ENCODE measurements around the gene NTHL1. TPM values are rescaled to one million over a fixed set of nuclear protein-coding genes. Genes with fewer than 3 reads are reported as not detected.

NTHL1 gene
- total RNA-seq, 1 experiment from 2014 or later = 93.3 TPM

GRCh38 chr16:1990101-1990350 is 57.6 kb downstream of the NTHL1 start:
- CTCF ChIA-PET = interaction anchor here (0.8 to 6.4 kb wide), 5 partner anchors 10 to 150 kb away, joined by 3 to 59 read pairs (median 5); no protein-coding TSS in a partner anchor
- Mint-ChIP-seq H3K4me1 (peaks cover 20% of the 10 kb centered on the region), H3K4me3 (no peak overlapping the region), H3K36me3 (peaks cover 5% of the 10 kb centered on the region; the same call in 1 of the 2 replicates), H3K27ac (no peak overlapping the region), H3K9me3 (no peaks in the 10 kb centered on the region), H3K27me3 (ENCODE audit: low read depth) (peaks cover 24% of the 10 kb centered on the region)
- DNase-seq (ENCODE audit: low spot score) (no peak), ATAC-seq (peak; percentile 4; the same call in 1 of the 2 replicates)
- POLR2A ChIA-PET = no interaction called here
- TF ChIP-seq FOXJ3 (CRISPR knock-in tag; IDR thresholded peaks at IDR 0.05; ENCODE audit: borderline replicate concordance) = no peak
- no peak for TF ChIP-seq AFF4 (CRISPR knock-in tag; IDR thresholded peaks at IDR 0.05; ENCODE audit: borderline replicate concordance)
- TF ChIP-seq GABPB1 (CRISPR knock-in tag; IDR thresholded peaks at IDR 0.05) = no peak
- TF ChIP-seq GRHL2 (CRISPR knock-in tag; IDR thresholded peaks at IDR 0.05; ENCODE audit: insufficient replicate concordance, severe bottlenecking) = no peak
- TF ChIP-seq ATF2 (CRISPR knock-in tag; IDR thresholded peaks at IDR 0.05; ENCODE audit: borderline replicate concordance, low read depth) = no peak
- no peak for TF ChIP-seq MLX (CRISPR knock-in tag; IDR thresholded peaks at IDR 0.05)
- TF ChIP-seq SP1 (CRISPR knock-in tag; conservative IDR thresholded peaks at IDR 0.05) = no peak
- no peak for TF ChIP-seq ZNF219 (CRISPR knock-in tag; IDR thresholded peaks at IDR 0.05; ENCODE audit: borderline replicate concordance)
- no peak for TF ChIP-seq CDX4 (CRISPR knock-in tag; IDR thresholded peaks at IDR 0.05; ENCODE audit: borderline replicate concordance)
- no peak for TF ChIP-seq RELA (CRISPR knock-in tag; IDR thresholded peaks at IDR 0.05; ENCODE audit: borderline replicate concordance)
- TF ChIP-seq USF1 (CRISPR knock-in tag; IDR thresholded peaks at IDR 0.05) = no peak

Small RNAs within 50 kb of the gene (microRNA-seq; reads per million reads assigned to microRNA genes)
- gene MIR1225 (ENCODE audit: borderline number of aligned reads) = not detected

Other genes starting within 250 kb of the NTHL1 start
- 36.0 to 43.1 TPM (median 38.2 TPM) in 3 replicates for gene HAGH, start 221.0 kb downstream of the NTHL1 start, total RNA-seq (2021)
- gene FAHD1, start 220.6 kb downstream of the NTHL1 start, total RNA-seq (2021) = 14.3 to 19.5 TPM (median 19.4 TPM) in 3 replicates
- 1.4 to 3.9 TPM (median 3.3 TPM) in 3 replicates for gene MEIOB, start 175.7 kb downstream of the NTHL1 start, total RNA-seq (2021)
- 0.41 to 1.0 TPM (median 0.50 TPM) in 3 replicates for gene HS3ST6, start 129.4 kb downstream of the NTHL1 start, total RNA-seq (2021)
- gene MSRB1, start 104.6 kb downstream of the NTHL1 start, total RNA-seq (2021) = 26.4 to 29.8 TPM (median 28.3 TPM) in 3 replicates
- 0.77 to 1.1 TPM (median 0.96 TPM) in 3 replicates for gene RPL3L, start 93.1 kb downstream of the NTHL1 start, total RNA-seq (2021)
- gene NDUFB10, start 88.3 kb downstream of the NTHL1 start, total RNA-seq (2021) = 200 to 228 TPM (median 205 TPM) in 3 replicates
- gene RPS2, start 83.0 kb downstream of the NTHL1 start, total RNA-seq (2021) = 4,395 to 4,767 TPM (median 4,632 TPM) in 3 replicates
- gene RNF151, start 81.0 kb downstream of the NTHL1 start, total RNA-seq (2021) = 0.31 TPM in 1 of 3 replicates, not detected in the others
- gene TBL3, start 75.8 kb downstream of the NTHL1 start, total RNA-seq (2021) = 67.6 to 73.4 TPM (median 71.3 TPM) in 3 replicates
- gene NOXO1, start 66.4 kb downstream of the NTHL1 start, total RNA-seq (2021) = 5.7 to 7.7 TPM (median 6.9 TPM) in 3 replicates
- gene GFER, start 63.6 kb downstream of the NTHL1 start, total RNA-seq (2021) = 56.0 to 58.5 TPM (median 57.0 TPM) in 3 replicates
- gene SYNGR3, start 57.9 kb downstream of the NTHL1 start, total RNA-seq (2021) = 41.5 to 53.5 TPM (median 51.2 TPM) in 3 replicates
- gene ZNF598, start 38.0 kb downstream of the NTHL1 start, total RNA-seq (2021) = 53.9 to 66.4 TPM (median 55.5 TPM) in 3 replicates
- gene NPW, start 28.0 kb downstream of the NTHL1 start, total RNA-seq (2021) = 15.2 to 28.6 TPM (median 22.0 TPM) in 3 replicates
- 23.3 to 31.1 TPM (median 28.0 TPM) in 3 replicates for gene NHERF2, start 20.9 kb downstream of the NTHL1 start, total RNA-seq (2021)
- 103 to 134 TPM (median 117 TPM) in 3 replicates for gene TSC2, start 151 bp upstream of the NTHL1 start, total RNA-seq (2021)
- gene PKD1, start 88.1 kb upstream of the NTHL1 start, total RNA-seq (2021) = 96.8 to 102 TPM (median 98.9 TPM) in 3 replicates
- gene RAB26, start 100.8 kb upstream of the NTHL1 start, total RNA-seq (2021) = 6.2 to 7.3 TPM (median 6.9 TPM) in 3 replicates
- gene TRAF7, start 107.9 kb upstream of the NTHL1 start, total RNA-seq (2021) = 148 to 159 TPM (median 152 TPM) in 3 replicates
- gene CASKIN1, start 148.8 kb upstream of the NTHL1 start, total RNA-seq (2021) = 9.4 to 15.7 TPM (median 11.3 TPM) in 3 replicates
- 71.6 to 76.1 TPM (median 75.9 TPM) in 3 replicates for gene MLST8, start 157.6 kb upstream of the NTHL1 start, total RNA-seq (2021)
- gene BRICD5, start 163.0 kb upstream of the NTHL1 start, total RNA-seq (2021) = 12.5 to 15.2 TPM (median 13.6 TPM) in 3 replicates
- gene PGP, start 167.0 kb upstream of the NTHL1 start, total RNA-seq (2021) = 38.4 to 40.1 TPM (median 39.5 TPM) in 3 replicates
- 27.2 to 34.4 TPM (median 27.8 TPM) in 3 replicates for gene E4F1, start 175.8 kb upstream of the NTHL1 start, total RNA-seq (2021)
- 0.66 to 1.1 TPM (median 1.0 TPM) in 3 replicates for gene DNASE1L2, start 188.6 kb upstream of the NTHL1 start, total RNA-seq (2021)
- gene ECI1, start 203.8 kb upstream of the NTHL1 start, total RNA-seq (2021) = 100 to 110 TPM (median 106 TPM) in 3 replicates
- 331 to 333 TPM (median 333 TPM) in 3 replicates for gene RNPS1, start 220.3 kb upstream of the NTHL1 start, total RNA-seq (2021)